Measurements from ENCODE around the gene RAB35.

GRCh38 chr12:120121343-120121742 lies 4.8 kb upstream of the RAB35 start:
- no peak for TF ChIP-seq POLR2A (IDR thresholded peaks at IDR 0.05)
- TF ChIP-seq CTCF (IDR thresholded peaks at IDR 0.05), result no peak
